H1 (cell line): ENCODE data around the gene GALNT2. TPM values are rescaled to one million over a fixed set of nuclear protein-coding genes. Genes with fewer than 3 reads are reported as not detected.

Experiments used
- HDAC2 ChIP-seq, 2 experiments: fragments of 300-600 bp in 1 of 2; sonication (generic) in 1 of 2; IDR thresholded peaks; 2 replicates each; pipeline ENCODE4 v1.6.1; 2011 to 2012; ENCODE audit warnings: low read depth in 2 of 2, low read length in 2 of 2, mild to moderate bottlenecking in 2 of 2, moderate library complexity in 2 of 2, borderline replicate concordance in 1 of 2, inconsistent platforms in 1 of 2
- JUN ChIP-seq: IDR thresholded peaks from 2 replicates; pipeline ENCODE4 v1.6.1; 2011; ENCODE audit warnings: low read depth, mild to moderate bottlenecking, improper control_type of control experiment, low read length
- KDM4A ChIP-seq: IDR thresholded peaks from one replicate; pipeline ENCODE4 v1.7.1; 2012; ENCODE audit warnings: low read depth, mild to moderate bottlenecking, moderate library complexity, low read length, inconsistent platforms; ENCODE audit not compliant: severe bottlenecking
- RAD21 ChIP-seq, 2 experiments: IDR thresholded peaks in 1 of 2; conservative IDR thresholded peaks in 1 of 2; 2 replicates each; pipeline ENCODE4 v1.6.1; 2011; ENCODE audit warnings: low read depth in 2 of 2, low read length in 2 of 2, improper control_type of control experiment in 1 of 2, inconsistent platforms in 1 of 2, mild to moderate bottlenecking in 1 of 2, moderate library complexity in 1 of 2
- SAP30 ChIP-seq: fragments of 300-600 bp; sonication (generic); IDR thresholded peaks from 2 replicates; pipeline ENCODE4 v1.7.1; 2012; ENCODE audit warnings: low read length, moderate library complexity, mild to moderate bottlenecking, inconsistent platforms; ENCODE audit not compliant: insufficient read depth, insufficient replicate concordance
- TAF1 ChIP-seq: IDR thresholded peaks from 2 replicates; pipeline ENCODE4 v1.6.1; 2011; ENCODE audit warnings: mild to moderate bottlenecking, low read depth, low read length
- polyA plus RNA-seq, 7 experiments: library from polyadenylated mRNA; depleted of rRNA in 3 of 7; stranded (reverse) in 5 of 7; unstranded in 2 of 7; fragments of >200 nt in 5 of 7; fragments of 200-250 nt in 2 of 7; gene quantifications; 1 replicate in 5 of 7; 2 replicates in 1 of 7; 4 replicates in 1 of 7; pipeline versions ENCODE4 v1.2.1 to v1.2.3, GENCODE V29; 2011 to 2013; ENCODE audit warnings: missing spikeins in 2 of 7, mixed read lengths in 2 of 7
- total RNA-seq: library from RNA; stranded (reverse); fragmentation: NEBNext Ultra II Directional; extraction: Animal tissue kit (Norgen Biotek cat#: 25700); gene quantifications from 2 replicates; pipeline ENCODE4 v1.2.1, GENCODE V29; 2021

GALNT2 gene
- total and polyA plus RNA-seq, 2 of the 8 experiments (the other 6 are each of a cell fraction or from before 2014, with no cell fraction given), result 34.5 to 75.3 TPM

DNA sequence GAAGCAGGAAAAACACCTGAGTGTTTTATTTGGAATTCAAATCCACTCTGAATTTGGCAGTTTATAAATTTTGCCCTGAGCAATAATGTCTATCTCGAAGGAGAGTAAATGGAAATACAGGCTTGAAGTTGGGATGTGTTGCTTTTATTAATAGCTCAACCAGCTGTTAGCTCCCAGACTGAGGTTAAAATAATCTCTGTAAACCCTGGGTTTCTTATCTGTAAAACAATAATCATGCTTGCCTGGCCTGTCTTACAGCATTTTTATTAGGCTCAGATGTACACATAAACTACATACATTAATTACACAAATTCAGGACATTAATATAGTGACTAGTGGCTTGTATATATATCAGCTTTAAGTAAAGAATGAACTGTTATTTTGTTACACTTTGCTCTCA, 148.5 kb downstream of the GALNT2 start (continued):
- TF ChIP-seq KDM4A (no peak), JUN (no peak), SAP30 (no peak), TAF1 (no peak), HDAC2 (IDR thresholded peaks at IDR 0.05; ENCODE audit: borderline replicate concordance in 1 of 2, low read depth in 2 of 2, low read length in 2 of 2) (no peak), RAD21 (IDR thresholded peaks at IDR 0.05 in 1 of 2, conservative IDR thresholded peaks at IDR 0.05 in 1 of 2; ENCODE audit: low read depth in 2 of 2, low read length in 2 of 2) (no peak)
